Fibroblast of skin of abdomen (primary cell): ENCODE data around the gene ARHGAP9.
"Not testable (repeated sequence)": the region's sequence is repeated elsewhere in the genome, so short reads cannot be mapped to it uniquely, and the experiment has no call there.

Source experiments
- DNase-seq: peaks from one replicate; pipeline ENCODE4 v3.0.0-alpha.2; 2013

The ARHGAP9 gene

DNA sequence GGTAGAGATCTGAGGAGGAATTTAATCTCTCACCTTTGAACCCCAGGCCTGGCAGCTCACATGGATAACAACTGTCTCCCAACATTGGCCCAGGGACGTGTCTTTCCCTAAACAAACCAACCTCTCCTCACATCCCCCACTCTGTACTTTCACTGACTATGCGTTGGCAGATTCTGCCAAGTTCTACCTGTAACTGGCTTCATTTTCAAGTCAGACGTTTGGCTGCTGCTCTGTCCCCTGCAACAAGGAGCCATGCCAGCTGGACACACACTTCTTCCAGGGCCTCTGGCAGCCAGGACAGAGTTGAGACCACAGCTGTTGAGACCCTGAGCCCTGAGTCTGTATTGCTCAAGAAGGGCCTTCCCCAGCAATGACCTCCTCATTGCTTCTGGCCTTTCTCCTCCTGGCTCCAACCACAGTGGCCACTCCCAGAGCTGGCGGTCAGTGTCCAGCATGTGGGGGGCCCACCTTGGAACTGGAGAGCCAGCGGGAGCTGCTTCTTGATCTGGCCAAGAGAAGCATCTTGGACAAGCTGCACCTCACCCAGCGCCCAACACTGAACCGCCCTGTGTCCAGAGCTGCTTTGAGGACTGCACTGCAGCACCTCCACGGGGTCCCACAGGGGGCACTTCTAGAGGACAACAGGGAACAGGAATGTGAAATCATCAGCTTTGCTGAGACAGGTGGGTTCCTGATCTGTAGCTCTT is 45.0 kb downstream of the ARHGAP9 start, which contains the start of gene INHBC:
INHBC (plus strand) TSS at position 268 of the 707 bp plus-strand sequence; CDS start at position 371, 103 bp downstream.
- DNase-seq = no peak

DNA sequence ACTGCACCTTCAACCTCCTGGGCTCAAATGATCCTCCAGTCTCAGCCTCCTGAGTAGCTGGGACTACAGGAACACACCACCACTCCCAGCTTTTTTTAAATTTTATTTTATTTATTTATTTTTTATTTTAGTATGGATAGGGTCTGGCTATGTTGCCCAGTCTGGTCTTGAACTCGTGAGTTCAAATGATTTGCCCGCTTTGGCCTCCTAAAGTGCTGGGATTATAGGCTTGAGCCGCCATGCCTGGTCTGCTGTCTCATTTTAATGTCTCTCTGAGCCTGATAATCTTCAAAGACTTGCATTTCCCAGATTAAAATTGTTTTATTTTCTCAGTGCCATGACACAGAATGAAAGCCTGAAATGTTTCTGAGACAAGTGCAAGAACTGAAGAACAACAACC is 46.3 kb downstream of the ARHGAP9 start:
- no peak for DNase-seq

DNA sequence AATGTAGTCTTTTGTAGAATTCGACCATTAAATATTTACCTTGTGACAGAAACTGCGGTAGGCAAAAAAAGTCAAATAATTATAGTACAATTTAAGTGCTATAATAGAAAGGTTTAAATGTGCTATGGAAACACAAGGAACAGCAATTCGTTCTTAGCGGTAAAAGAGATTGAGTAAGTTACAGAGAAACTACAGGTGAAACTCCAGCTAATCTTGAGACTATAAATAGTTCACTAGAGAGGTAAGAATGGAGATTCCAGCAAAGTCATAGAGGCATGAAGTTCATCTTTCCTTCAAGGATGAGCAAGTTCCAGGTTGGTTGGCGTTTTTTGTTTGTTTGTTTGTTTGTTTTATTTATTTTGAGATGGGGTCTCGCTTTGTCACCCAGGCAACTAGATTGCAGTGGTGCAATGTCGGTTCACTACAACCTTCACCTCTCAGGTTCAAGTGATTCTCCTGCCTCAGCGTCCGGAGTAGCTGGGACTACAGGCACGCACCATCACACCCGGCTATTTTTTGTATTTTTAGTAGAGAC is 47.9 kb downstream of the ARHGAP9 start:
- DNase-seq = no peak

DNA sequence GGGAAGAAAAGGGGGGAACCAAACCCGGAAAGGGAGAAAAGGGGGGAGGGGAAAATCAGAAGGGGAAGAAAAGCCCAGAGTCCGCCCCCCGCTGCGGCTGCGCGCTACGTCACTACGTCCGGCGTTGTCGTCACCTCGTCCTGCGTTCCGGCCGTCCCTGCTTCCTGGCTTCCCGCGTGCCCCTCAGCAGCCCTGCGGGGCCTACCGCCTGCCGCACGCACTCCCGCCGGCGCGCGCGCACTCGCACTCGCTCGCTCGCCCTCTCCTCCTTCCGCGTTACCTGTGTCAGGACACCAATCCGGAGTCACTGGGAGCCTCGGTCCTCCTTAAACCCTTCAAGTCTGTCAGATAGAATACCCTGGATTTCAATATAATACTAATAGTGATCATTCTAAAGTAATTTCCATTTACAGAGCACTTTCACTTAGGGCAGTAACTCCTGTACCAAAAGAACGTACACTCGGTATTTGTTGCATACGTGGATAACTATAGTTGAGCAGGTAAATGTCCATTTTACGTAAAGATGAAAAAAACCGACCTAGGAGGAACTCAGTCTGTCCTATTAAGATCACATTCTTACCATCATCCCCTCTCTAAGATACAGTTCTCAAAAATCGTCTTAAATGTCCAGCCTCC is 48.6 kb downstream of the ARHGAP9 start, which contains the start of gene R3HDM2:
R3HDM2 (minus strand) TSS at position 113 of the 636 bp plus-strand sequence. CDS start 120,615 bp downstream, outside the sequence.
- DNase-seq = peak; percentile 95

DNA sequence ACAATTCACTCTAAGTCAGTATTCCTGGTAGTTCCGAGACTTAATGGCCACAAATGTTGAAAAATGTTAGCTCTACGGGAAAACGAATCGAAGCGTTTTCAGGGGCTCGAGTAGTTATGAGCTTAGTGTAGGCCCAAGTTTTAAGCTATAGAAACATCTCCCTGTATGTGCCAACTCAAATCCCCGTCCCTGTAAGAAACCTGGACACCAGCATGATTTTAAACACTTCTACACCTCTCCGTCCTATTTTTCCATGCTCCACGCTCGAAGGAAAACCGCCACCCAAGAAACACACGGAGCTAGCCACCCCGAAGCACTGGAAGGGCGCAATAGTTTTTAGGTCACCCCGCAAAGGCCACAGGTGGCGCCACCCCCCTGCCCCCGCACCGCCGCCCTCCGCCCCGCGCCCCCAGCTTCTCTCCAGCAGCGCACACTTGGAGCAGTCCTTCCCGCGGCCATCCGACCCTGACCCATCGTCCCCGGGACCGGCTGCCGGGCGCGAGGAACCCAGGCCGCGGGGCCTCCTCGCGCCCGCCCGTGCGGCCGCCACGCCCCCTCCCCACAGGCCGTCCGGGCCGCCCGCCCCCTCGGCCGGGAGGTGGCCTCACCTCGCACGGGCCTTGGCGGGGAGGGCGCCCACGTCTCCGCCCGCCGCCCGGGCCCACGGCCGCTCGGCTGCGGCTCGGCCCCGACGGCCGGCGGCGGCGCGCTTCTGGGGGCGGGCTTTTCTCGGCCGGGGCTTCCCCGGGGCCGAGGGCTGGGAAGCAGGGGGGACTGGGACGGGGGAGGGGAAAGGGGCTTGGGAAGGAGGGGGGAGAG is 49.3 kb downstream of the ARHGAP9 start:
- peak; percentile 17 for DNase-seq

DNA sequence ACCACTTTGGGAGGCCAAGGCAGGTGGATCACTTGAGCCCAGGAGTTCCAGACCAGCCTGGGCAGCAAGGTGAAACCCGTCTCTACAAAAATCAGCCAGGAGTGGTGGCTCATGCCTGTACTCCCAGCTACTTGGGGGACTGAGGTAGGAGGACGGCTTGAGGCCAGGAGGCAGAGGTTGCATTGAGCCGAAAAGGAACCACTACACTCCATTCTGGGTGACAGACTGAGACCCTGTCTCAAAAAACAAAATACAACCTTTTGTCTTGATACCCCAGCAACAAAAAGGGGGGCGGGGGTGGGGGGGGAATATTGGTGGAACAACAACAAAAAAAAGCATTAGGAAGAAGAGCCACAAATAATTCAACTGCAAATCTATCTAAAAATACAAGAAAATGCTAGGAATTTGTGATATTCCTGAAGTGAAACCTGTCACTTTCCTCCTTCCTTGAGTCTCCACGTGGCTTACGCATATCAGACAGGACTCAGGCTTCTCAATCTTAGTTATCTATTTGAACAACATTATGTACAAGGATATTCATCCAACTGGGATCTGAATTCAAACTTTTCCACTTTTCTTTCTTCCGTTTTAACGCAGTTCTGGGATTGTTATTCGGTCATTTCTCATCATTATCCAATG is 50.1 kb downstream of the ARHGAP9 start:
- DNase-seq = peak; percentile 8

DNA sequence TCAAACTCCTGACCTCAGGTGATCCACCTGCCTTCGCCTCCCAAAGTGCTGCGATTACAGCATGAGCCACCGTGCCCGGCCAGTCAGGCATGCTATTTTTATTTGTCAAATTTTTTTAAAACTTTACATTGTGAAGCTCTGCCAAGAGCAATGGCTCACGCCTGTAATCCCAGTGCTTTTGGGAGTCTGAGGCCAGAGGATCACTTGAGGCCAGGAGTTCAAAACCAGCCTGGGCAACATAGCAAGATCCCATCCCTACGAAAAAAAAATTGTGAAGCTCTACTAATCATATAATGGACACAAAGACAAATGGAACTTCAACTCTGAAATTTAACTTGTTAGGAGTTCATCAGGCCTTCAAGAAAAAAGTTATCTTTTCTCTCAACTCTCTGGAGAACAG is 50.7 kb downstream of the ARHGAP9 start:
- no peak for DNase-seq

DNA sequence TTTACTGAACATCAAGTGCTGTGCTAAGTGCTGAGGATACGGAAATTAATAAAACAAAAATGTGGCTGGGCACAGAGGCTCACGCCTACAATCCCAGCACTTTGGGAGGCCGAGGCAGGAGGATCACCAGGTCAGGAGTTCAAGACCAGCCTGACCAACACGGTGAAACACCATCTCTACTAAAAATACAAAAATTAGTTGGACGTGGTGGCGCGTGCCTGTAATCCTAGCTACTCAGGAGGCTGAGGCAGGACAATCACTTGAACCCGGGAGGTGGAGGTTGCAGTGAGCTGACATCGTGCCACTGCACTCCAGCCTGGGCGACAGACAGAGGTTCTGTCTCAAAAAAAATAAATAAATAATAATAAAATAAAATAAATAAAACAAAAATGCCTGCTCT is 52.7 kb downstream of the ARHGAP9 start:
- not testable (repeated sequence) for DNase-seq
